Caco-2 (cell line): ENCODE data around the gene CTXND1. TPM values are rescaled to one million over a fixed set of nuclear protein-coding genes. Genes with fewer than 3 reads are reported as not detected.
"Not testable (repeated sequence)": the region's sequence is repeated elsewhere in the genome, so short reads cannot be mapped to it uniquely, and the experiment has no call there.

Experiments
- BruUV-seq: library from RNA; stranded (reverse); fragments of 400-500 nt; replicated peaks from 2 replicates; lab custom pipeline; 2021; lab: Mats Ljungman, UMichigan
- CTCF ChIA-PET: fragments of 300-600 bp; sonication (Branson Sonifier 250); formaldehyde crosslinking; loops from one replicate; lab custom pipeline; 2022; ENCODE audit warnings: antibody characterized with exemption; lab: Charles Lee
- POLR2A ChIA-PET: fragments of 300-600 bp; sonication (Branson Sonifier 250); formaldehyde crosslinking; loops from one replicate; lab custom pipeline; 2022; ENCODE audit warnings: antibody characterized with exemption; lab: Charles Lee
- DNase-seq, 2 experiments: peaks; one replicate each; pipeline versions ENCODE4 v3.0.0 to v3.0.0-alpha.2; 2020 to 2022
- H3K27me3 ChIP-seq: replicated peaks from 2 replicates; pipeline ENCODE4 v1.6.0; 2011; ENCODE audit warnings: low read length; ENCODE audit not compliant: control insufficient read depth, insufficient read depth
- H3K36me3 ChIP-seq: 2 replicates; pipeline ENCODE4 v1.5.1; 2011; ENCODE audit warnings: low read length; ENCODE audit not compliant: control insufficient read depth, insufficient read depth
- H3K4me1 ChIP-seq: fragments of 250-450 bp; sonication (Bioruptor Pico); 2 replicates; pipeline ENCODE4 v1.5.1; 2020; ENCODE audit warnings: mild to moderate bottlenecking
- H3K4me3 ChIP-seq: 2 replicates; pipeline ENCODE4 v1.5.1; 2011; ENCODE audit warnings: low read depth, mild to moderate bottlenecking, control low read depth, low read length
- H3K9me3 ChIP-seq: fragments of 250-450 bp; sonication (Bioruptor Pico); 2 replicates; pipeline ENCODE4 v1.5.1; 2020; ENCODE audit warnings: mild to moderate bottlenecking, moderate library complexity
- H3K27ac Mint-ChIP-seq: one replicate; pipeline ENCODE4 v1.8.0; 2022; ENCODE audit warnings: mixed read lengths; ENCODE audit not compliant: unreplicated experiment
- H3K27me3 Mint-ChIP-seq: one replicate; pipeline ENCODE4 v1.8.0; 2022; ENCODE audit warnings: mixed read lengths; ENCODE audit not compliant: insufficient read depth, unreplicated experiment
- H3K36me3 Mint-ChIP-seq: one replicate; pipeline ENCODE4 v1.8.0; 2022; ENCODE audit warnings: mild to moderate bottlenecking, mixed read lengths; ENCODE audit not compliant: insufficient read depth, unreplicated experiment
- H3K4me1 Mint-ChIP-seq: one replicate; pipeline ENCODE4 v1.8.0; 2022; ENCODE audit warnings: low read depth, mixed read lengths; ENCODE audit not compliant: unreplicated experiment
- H3K4me3 Mint-ChIP-seq: one replicate; pipeline ENCODE4 v1.8.0; 2022; ENCODE audit warnings: mild to moderate bottlenecking, moderate library complexity, mixed read lengths; ENCODE audit not compliant: unreplicated experiment
- H3K9me3 Mint-ChIP-seq: one replicate; pipeline ENCODE4 v1.8.0; 2022; ENCODE audit warnings: mixed read lengths; ENCODE audit not compliant: unreplicated experiment
- CTCF ChIP-seq, 2 experiments: fragments of 200-600 bp in 1 of 2; IDR thresholded peaks; 1 replicate in 1 of 2; 2 replicates in 1 of 2; pipeline versions ENCODE4 v1.5.1 to v1.8.0; 2011 to 2022; ENCODE audit warnings: antibody characterized with exemption in 1 of 2, control low read depth in 1 of 2, inconsistent platforms in 1 of 2, low read depth in 1 of 2, low read length in 1 of 2, mild to moderate bottlenecking in 1 of 2, moderate library complexity in 1 of 2; ENCODE audit not compliant: insufficient read depth in 1 of 2, severe bottlenecking in 1 of 2, unreplicated experiment in 1 of 2
- intact Hi-C: fragments of 100-400 bp; cut with micrococcal nuclease; formaldehyde crosslinking; loops from one replicate; pipeline ENCODE4 v1.10.0; 2022; ENCODE audit not compliant: unreplicated experiment
- total RNA-seq: library from RNA; stranded (reverse); gene quantifications from 2 replicates; pipeline ENCODE4 v1.2.3, GENCODE V29; 2022

The CTXND1 gene
- total RNA-seq, 1 experiment from 2014 or later: 0.05 TPM

- Mint-ChIP-seq H3K27me3 (no peaks in the 10 kb centered on the region), H3K36me3 (no peaks in the 10 kb centered on the region), H3K4me3 (no peak overlapping the region), H3K4me1 (no peaks in the 10 kb centered on the region), H3K27ac (no peak overlapping the region), H3K9me3 (no peaks in the 10 kb centered on the region)
- POLR2A ChIA-PET: no interaction called here
- Histone ChIP-seq H3K4me3 (no peak overlapping the region), H3K9me3 (no peaks in the 10 kb centered on the region), H3K4me1 (peaks cover 9% of the 10 kb centered on the region; the same call in 1 of the 2 replicates), H3K27me3 (no peaks in the 10 kb centered on the region), H3K36me3 (peaks cover 1% of the 10 kb centered on the region; the same call in 1 of the 2 replicates)
- BruUV-seq: no TSS peak
- DNase-seq: no peak
- CTCF ChIA-PET: no interaction called here
- intact Hi-C loops: loop anchor here (10.0 kb wide), 1 partner anchor 232 kb away; no protein-coding TSS in a partner anchor
- TF ChIP-seq CTCF (IDR thresholded peaks at IDR 0.05; ENCODE audit: insufficient read depth in 1 of 2, low read depth in 1 of 2, low read length in 1 of 2, severe bottlenecking in 1 of 2, unreplicated experiment in 1 of 2): no peak
These were observed 94.8 kb downstream of the CTXND1 start for GRCh38 chr15:80157215-80157614.

GRCh38 chr15:80156176-80156720, 95.8 kb downstream of the CTXND1 start:
- DNase-seq: no peak
- no peaks in the 10 kb centered on the region for H3K9me3 Mint-ChIP-seq
- H3K4me1 Mint-ChIP-seq: peaks cover 7% of the 10 kb centered on the region
- no peak overlapping the region for H3K4me3 Mint-ChIP-seq
- no peak for TF ChIP-seq CTCF (IDR thresholded peaks at IDR 0.05; ENCODE audit: insufficient read depth in 1 of 2, low read depth in 1 of 2, low read length in 1 of 2, severe bottlenecking in 1 of 2, unreplicated experiment in 1 of 2)
- no peaks in the 10 kb centered on the region for H3K36me3 Mint-ChIP-seq
- intact Hi-C loops: loop anchor here (10.0 kb wide), 1 partner anchor 231 kb away; no protein-coding TSS in a partner anchor
- CTCF ChIA-PET: no interaction called here
- H3K27ac Mint-ChIP-seq: no peak overlapping the region
- Histone ChIP-seq H3K4me3 (no peak overlapping the region), H3K27me3 (no peaks in the 10 kb centered on the region), H3K9me3 (no peaks in the 10 kb centered on the region), H3K4me1 (peaks cover 9% of the 10 kb centered on the region; the same call in 1 of the 2 replicates), H3K36me3 (peaks cover 1% of the 10 kb centered on the region; the same call in 1 of the 2 replicates)
- POLR2A ChIA-PET: no interaction called here
- peaks cover 3% of the 10 kb centered on the region for H3K27me3 Mint-ChIP-seq
- BruUV-seq: no TSS peak

- intact Hi-C loops: loop anchor here (10.0 kb wide), 1 partner anchor 231 kb away; no protein-coding TSS in a partner anchor
- H3K36me3 Mint-ChIP-seq, BruUV-seq, H3K4me1 Mint-ChIP-seq, H3K4me3 ChIP-seq, H3K9me3 ChIP-seq, POLR2A ChIA-PET, H3K9me3 Mint-ChIP-seq, H3K27me3 ChIP-seq, H3K36me3 ChIP-seq, H3K4me3 Mint-ChIP-seq, H3K27ac Mint-ChIP-seq, DNase-seq, H3K4me1 ChIP-seq, CTCF ChIA-PET, H3K27me3 Mint-ChIP-seq: not testable (repeated sequence)
These were observed 96.4 kb downstream of the CTXND1 start for GRCh38 chr15:80155378-80156175.
